Measurements from ENCODE around the gene ENOX1. TPM values are rescaled to one million over a fixed set of nuclear protein-coding genes. Genes with fewer than 3 reads are reported as not detected.
A peak's percentile ranks its signal among the peaks of the same experiment; 100 is the strongest.

ENOX1 gene
- total and polyA plus RNA-seq, 2 of the 13 experiments (the other 11 are each of a cell fraction or from before 2014, with no cell fraction given), result not detected

- H3K4me1 ChIP-seq (ENCODE audit: insufficient read depth, low read length), result no peaks in the 10 kb centered on the region
- H3K79me2 ChIP-seq (ENCODE audit: insufficient read depth, low read length), result no peaks in the 10 kb centered on the region
- H3K9ac ChIP-seq (ENCODE audit: insufficient read depth, low read depth, low read length), result no peak overlapping the region
- FAIRE-seq (no peak), DNase-seq (ENCODE audit: low spot score) (no peak), ATAC-seq (no peak)
- no peak overlapping the region for H3K27ac ChIP-seq (ENCODE audit: extremely low read length, insufficient read depth, low read length)
- no peaks in the 10 kb centered on the region; a peak in 1 of 5 replicates for H3K27me3 ChIP-seq (ENCODE audit: control insufficient read depth in 1 of 2, insufficient read depth in 2 of 2, low read length in 2 of 2)
- no peaks in the 10 kb centered on the region for H3K9me3 ChIP-seq (ENCODE audit: low read length)
- intact Hi-C loops (cut with micrococcal nuclease; ENCODE audit: unreplicated experiment), result no loop called here
- H3K4me2 ChIP-seq (ENCODE audit: low read depth, low read length), result no peak overlapping the region
- ChIA-PET POLR2A (no interaction called here), CTCF (ENCODE audit: low intra/inter-chr PET ratio, low total read pairs) (no interaction called here)
- no TSS peak for BruUV-seq (replicated peaks)
- no peak overlapping the region for H3K4me3 ChIP-seq (replicated peaks in 1 of 3; ENCODE audit: insufficient read depth in 1 of 3, low read depth in 2 of 3, low read length in 3 of 3)
- H2AFZ ChIP-seq (ENCODE audit: low read length), result no peak overlapping the region
- no peak for TF ChIP-seq ZNF629 (CRISPR knock-in tag; conservative IDR thresholded peaks at IDR 0.05)
- peak in 1 of 2 experiments; percentile 13; a peak in 1 of 4 replicates for TF ChIP-seq ATF4 (CRISPR knock-in tag; IDR thresholded peaks at IDR 0.05)
- H3K36me3 ChIP-seq (replicated peaks in 1 of 2; ENCODE audit: control insufficient read depth in 1 of 2, insufficient read depth in 2 of 2, low read length in 2 of 2), result no peaks in the 10 kb centered on the region
- in situ Hi-C loops (cut with HindIII; ENCODE audit: extremely low pct_ligation_motif_present, low pct_unique_long_range_greater_than_20kb), result no loop called here
- 18% methylated on average over 6 of the region's 6 CpGs for WGBS (ENCODE audit: low lambda C conversion rate)
- no peaks in the 10 kb centered on the region for H4K20me1 ChIP-seq (ENCODE audit: insufficient read depth, low read length)
These were observed 257.8 kb downstream of the ENOX1 start for GRCh38 chr13:43528992-43529391.

GRCh38 chr13:43522788-43523187 lies 264.0 kb downstream of the ENOX1 start:
- Histone ChIP-seq H2AFZ (ENCODE audit: low read length) (no peak overlapping the region), H3K9ac (ENCODE audit: insufficient read depth, low read depth, low read length) (no peak overlapping the region), H3K4me2 (ENCODE audit: low read depth, low read length) (no peak overlapping the region), H3K27ac (ENCODE audit: extremely low read length, insufficient read depth, low read length) (no peak overlapping the region), H3K27me3 (ENCODE audit: control insufficient read depth in 1 of 2, insufficient read depth in 2 of 2, low read length in 2 of 2) (no peaks in the 10 kb centered on the region), H4K20me1 (ENCODE audit: insufficient read depth, low read length) (no peaks in the 10 kb centered on the region), H3K4me3 (replicated peaks in 1 of 3; ENCODE audit: insufficient read depth in 1 of 3, low read depth in 2 of 3, low read length in 3 of 3) (no peak overlapping the region), H3K4me1 (ENCODE audit: insufficient read depth, low read length) (no peaks in the 10 kb centered on the region), H3K9me3 (ENCODE audit: low read length) (no peaks in the 10 kb centered on the region), H3K36me3 (replicated peaks in 1 of 2; ENCODE audit: control insufficient read depth in 1 of 2, insufficient read depth in 2 of 2, low read length in 2 of 2) (no peaks in the 10 kb centered on the region), H3K79me2 (ENCODE audit: insufficient read depth, low read length) (no peaks in the 10 kb centered on the region)
- ChIA-PET POLR2A (no interaction called here), CTCF (ENCODE audit: low intra/inter-chr PET ratio, low total read pairs) (no interaction called here)
- BruUV-seq (replicated peaks), result no TSS peak
- intact Hi-C loops (cut with micrococcal nuclease; ENCODE audit: unreplicated experiment), result no loop called here
- TF ChIP-seq KMT2B (CRISPR knock-in tag; IDR thresholded peaks at IDR 0.05), result no peak
- no peak for TF ChIP-seq ZMAT5 (CRISPR knock-in tag; IDR thresholded peaks at IDR 0.05; ENCODE audit: borderline replicate concordance, low read depth)
- no peak for TF ChIP-seq ZNF740 (CRISPR knock-in tag; IDR thresholded peaks at IDR 0.05)
- no peak for TF ChIP-seq ZNF451 (CRISPR knock-in tag; IDR thresholded peaks at IDR 0.05)
- TF ChIP-seq ZNF75D (CRISPR knock-in tag; IDR thresholded peaks at IDR 0.05; ENCODE audit: borderline replicate concordance), result no peak
- no peak for TF ChIP-seq HIVEP1 (CRISPR knock-in tag; IDR thresholded peaks at IDR 0.05)
- no peak for TF ChIP-seq MAZ (IDR thresholded peaks at IDR 0.05; ENCODE audit: borderline replicate concordance, low read depth, low read length)
- TF ChIP-seq MAZ (CRISPR knock-in tag; IDR thresholded peaks at IDR 0.05; ENCODE audit: low read depth), result no peak
- TF ChIP-seq ONECUT2 (CRISPR knock-in tag; IDR thresholded peaks at IDR 0.05), result no peak
- no peak for TF ChIP-seq ZNF260 (CRISPR knock-in tag; IDR thresholded peaks at IDR 0.05; ENCODE audit: borderline replicate concordance, low read depth)
- TF ChIP-seq ZNF510 (CRISPR knock-in tag; IDR thresholded peaks at IDR 0.05; ENCODE audit: low read depth), result no peak
- no peak for TF ChIP-seq HOXA5 (CRISPR knock-in tag; IDR thresholded peaks at IDR 0.05)
- TF ChIP-seq ARNTL (CRISPR knock-in tag; IDR thresholded peaks at IDR 0.05), result no peak
- TF ChIP-seq MAFK (conservative IDR thresholded peaks at IDR 0.05 in 1 of 2, IDR thresholded peaks at IDR 0.05 in 1 of 2; ENCODE audit: low read length in 2 of 2), result no peak
- FAIRE-seq (no peak), ATAC-seq (no peak), DNase-seq (ENCODE audit: low spot score) (no peak)
- in situ Hi-C loops (cut with HindIII; ENCODE audit: extremely low pct_ligation_motif_present, low pct_unique_long_range_greater_than_20kb), result no loop called here

Data from HepG2 (cell line).